Lung (tissue), 12 donors: ENCODE measurements around the gene GSTO2. TPM values are rescaled to one million over a fixed set of nuclear protein-coding genes. Genes with fewer than 3 reads are reported as not detected.

Source experiments
- ATAC-seq: fragments of 200-7000 bp; cut with Tn5 transposase; one replicate; pipeline ENCODE4 v1.9.1; 2020; ENCODE audit warnings: moderate number of reproducible peaks; ENCODE audit not compliant: insufficient read depth, low FRiP score
- DNase-seq, 3 donors: peaks; one replicate each; pipeline ENCODE4 v3.0.0-alpha.2; 2013 to 2017
- H3K27ac ChIP-seq, 2 donors: one replicate each; pipeline ENCODE4 v1.5.1; 2013; ENCODE audit warnings: mild to moderate bottlenecking in 2 of 2, moderate library complexity in 2 of 2, control low read depth in 1 of 2, inconsistent platforms in 1 of 2, low read depth in 1 of 2, low read length in 1 of 2
- H3K27me3 ChIP-seq, 3 donors: one replicate each; pipeline ENCODE4 v1.5.1; 2013; ENCODE audit warnings: low read length in 2 of 3; ENCODE audit not compliant: control insufficient read depth in 3 of 3, insufficient read depth in 3 of 3
- H3K36me3 ChIP-seq, 4 donors: one replicate each; pipeline ENCODE4 v1.5.1; 2013; ENCODE audit warnings: low read length in 4 of 4, mild to moderate bottlenecking in 1 of 4, moderate library complexity in 1 of 4; ENCODE audit not compliant: control insufficient read depth in 4 of 4, insufficient read depth in 4 of 4
- H3K4me1 ChIP-seq, 5 donors: one replicate each; pipeline ENCODE4 v1.5.1; 2013; ENCODE audit warnings: low read length in 5 of 5, mild to moderate bottlenecking in 2 of 5, moderate library complexity in 1 of 5; ENCODE audit not compliant: control insufficient read depth in 5 of 5, insufficient read depth in 5 of 5
- H3K4me3 ChIP-seq: one replicate; pipeline ENCODE4 v1.5.1; 2013; ENCODE audit warnings: mild to moderate bottlenecking, control low read depth, moderate library complexity
- H3K9ac ChIP-seq, 2 donors: one replicate each; pipeline ENCODE4 v1.5.1; 2013; ENCODE audit warnings: low read length in 2 of 2, control low read depth in 1 of 2; ENCODE audit not compliant: insufficient read depth in 1 of 2
- H3K9me3 ChIP-seq, 4 donors: one replicate each; pipeline ENCODE4 v1.5.1; 2013; ENCODE audit warnings: low read length in 3 of 4, mild to moderate bottlenecking in 1 of 4, moderate library complexity in 1 of 4; ENCODE audit not compliant: control insufficient read depth in 4 of 4, insufficient read depth in 3 of 4
- WGBS, 2 donors: extraction: QIAGEN DNeasy Blood & Tissue Kit; methylation state at CpG; one replicate each; pipeline ENCODE4 v1.1.7; 2013; 5-methylcytosine and 5-hydroxymethylcytosine counted together
- polyA plus RNA-seq, 2 donors: library from polyadenylated mRNA; stranded (reverse); fragments of 200-250 nt; gene quantifications; one replicate each; pipeline ENCODE4 v1.2.1, GENCODE V29; 2013
- total RNA-seq, 2 donors: library from RNA; depleted of rRNA in 1 of 2; stranded (reverse); fragments of >200 nt in 1 of 2; gene quantifications; one replicate each; pipeline ENCODE4 v1.2.1, GENCODE V29; 2014 to 2021
- TF ChIP-seq, protein P1 (sequence below): IDR thresholded peaks from 2 replicates; pipeline ENCODE4 v1.5.1; 2012; ENCODE audit warnings: mild to moderate bottlenecking; ENCODE audit errors: control extremely low read depth, extremely low read depth
- donor health status: control.
- donor health status: control.
- donor health status: Bipolar disorder and iron deficiency.
- donor health status: healthy.
- donor health status: DM: yes; HTN: yes; CAD: no.

The GSTO2 gene
- total and polyA plus RNA-seq, 4 donors = 6.6 to 25.9 (median 12.1) TPM

DNA sequence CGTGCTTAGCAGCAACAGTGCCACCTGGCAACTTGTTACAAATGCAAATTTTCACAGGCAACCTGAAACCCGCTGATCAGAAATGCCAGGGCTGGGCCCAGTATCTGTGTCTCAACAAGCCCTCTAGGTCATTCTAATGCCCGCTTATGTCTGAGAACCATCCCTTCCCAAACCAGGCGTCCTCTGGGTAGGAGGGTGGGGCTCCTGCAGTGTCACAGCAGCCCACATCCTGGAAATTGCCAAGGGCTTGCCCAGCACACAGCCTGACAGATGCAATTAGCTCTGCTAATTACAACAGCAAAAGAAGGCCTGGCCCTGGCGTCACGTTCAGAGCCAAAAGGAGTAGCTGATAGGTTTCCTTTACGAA lies 53.4 kb downstream of the GSTO2 start:
- peaks cover 16 to 77% (median 38%) of the 10 kb centered on the region in 5 donors for H3K4me1 ChIP-seq
- DNase-seq = no peak
- peaks cover 0 to 7% (median 0%) of the 10 kb centered on the region in 4 donors for H3K36me3 ChIP-seq
- 15 to 39% methylated on average over 7 of the region's 7 CpGs for WGBS, 2 donors
- no peaks in the 10 kb centered on the region for H3K9me3 ChIP-seq
- ATAC-seq = no peak
- H3K4me3 ChIP-seq = no peak overlapping the region
- peak overlapping the region; percentile 39 to 76 for H3K27ac ChIP-seq
- H3K9ac ChIP-seq = no peak overlapping the region
- H3K27me3 ChIP-seq = no peaks in the 10 kb centered on the region
- TF ChIP-seq, protein P1, sequence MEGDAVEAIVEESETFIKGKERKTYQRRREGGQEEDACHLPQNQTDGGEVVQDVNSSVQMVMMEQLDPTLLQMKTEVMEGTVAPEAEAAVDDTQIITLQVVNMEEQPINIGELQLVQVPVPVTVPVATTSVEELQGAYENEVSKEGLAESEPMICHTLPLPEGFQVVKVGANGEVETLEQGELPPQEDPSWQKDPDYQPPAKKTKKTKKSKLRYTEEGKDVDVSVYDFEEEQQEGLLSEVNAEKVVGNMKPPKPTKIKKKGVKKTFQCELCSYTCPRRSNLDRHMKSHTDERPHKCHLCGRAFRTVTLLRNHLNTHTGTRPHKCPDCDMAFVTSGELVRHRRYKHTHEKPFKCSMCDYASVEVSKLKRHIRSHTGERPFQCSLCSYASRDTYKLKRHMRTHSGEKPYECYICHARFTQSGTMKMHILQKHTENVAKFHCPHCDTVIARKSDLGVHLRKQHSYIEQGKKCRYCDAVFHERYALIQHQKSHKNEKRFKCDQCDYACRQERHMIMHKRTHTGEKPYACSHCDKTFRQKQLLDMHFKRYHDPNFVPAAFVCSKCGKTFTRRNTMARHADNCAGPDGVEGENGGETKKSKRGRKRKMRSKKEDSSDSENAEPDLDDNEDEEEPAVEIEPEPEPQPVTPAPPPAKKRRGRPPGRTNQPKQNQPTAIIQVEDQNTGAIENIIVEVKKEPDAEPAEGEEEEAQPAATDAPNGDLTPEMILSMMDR = no peak

DNA sequence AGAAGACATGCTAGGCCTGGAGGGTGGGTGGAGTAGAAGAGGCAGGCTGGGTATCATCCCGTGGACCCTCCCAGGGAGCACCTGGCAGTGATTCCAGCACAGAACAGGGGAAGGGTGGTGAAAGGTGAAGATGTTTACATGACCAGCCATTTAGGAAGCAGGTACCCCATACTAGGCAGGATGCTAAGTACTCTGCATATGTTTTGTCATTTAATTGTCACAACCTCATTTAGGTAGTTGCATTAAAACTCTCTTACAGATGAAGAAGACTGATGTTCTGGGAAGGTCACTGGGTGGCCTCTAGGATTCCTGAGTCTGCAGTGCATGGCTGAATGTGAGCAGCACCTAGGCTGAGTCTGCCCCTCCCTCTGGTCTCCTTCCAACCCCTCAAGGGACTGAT lies 54.1 kb downstream of the GSTO2 start:
- Histone ChIP-seq H3K9ac (no peak overlapping the region), H3K4me1 (peaks cover 22 to 78% (median 45%) of the 10 kb centered on the region in 5 donors), H3K4me3 (no peak overlapping the region), H3K36me3 (peaks cover 0 to 7% (median 0%) of the 10 kb centered on the region in 4 donors), H3K27me3 (no peaks in the 10 kb centered on the region), H3K9me3 (no peaks in the 10 kb centered on the region), H3K27ac (peak overlapping the region; percentile 33 to 39)
- TF ChIP-seq, protein P1 = no peak
- DNase-seq (no peak), ATAC-seq (no peak)
- WGBS, 2 donors = 61 to 88% methylated on average over 1 of the region's 1 CpG

DNA sequence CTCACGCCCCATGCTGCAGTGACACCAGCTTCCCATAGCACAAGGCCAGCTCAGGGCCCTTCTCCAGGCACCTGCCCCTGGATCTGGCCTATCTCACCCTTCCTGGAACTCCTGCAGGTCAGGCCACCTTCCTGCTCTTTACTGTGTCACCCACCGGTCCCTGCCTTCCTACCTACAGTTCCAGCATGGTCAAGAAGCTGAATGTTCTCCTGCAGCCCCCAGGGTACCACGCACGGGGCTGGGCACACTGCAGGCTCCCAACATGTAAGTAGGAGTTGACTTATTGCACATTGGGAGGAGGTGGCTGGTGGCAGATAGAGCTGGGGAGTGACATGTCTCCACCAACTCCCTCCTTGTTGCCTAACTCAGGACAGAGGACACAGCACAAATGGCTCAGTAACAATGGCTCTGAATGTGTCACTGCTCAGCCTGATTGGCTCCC lies 54.8 kb downstream of the GSTO2 start:
- Histone ChIP-seq H3K4me1 (peaks cover 28 to 81% (median 52%) of the 10 kb centered on the region in 5 donors), H3K9me3 (no peaks in the 10 kb centered on the region), H3K27ac (peak overlapping the region; percentile 33 to 39), H3K4me3 (no peak overlapping the region), H3K9ac (no peak overlapping the region), H3K27me3 (no peaks in the 10 kb centered on the region), H3K36me3 (peaks cover 0 to 7% (median 0%) of the 10 kb centered on the region in 4 donors)
- DNase-seq (no peak), ATAC-seq (no peak)
- 55 to 82% methylated on average over 4 of the region's 4 CpGs for WGBS, 2 donors
- TF ChIP-seq, protein P1 = no peak

DNA sequence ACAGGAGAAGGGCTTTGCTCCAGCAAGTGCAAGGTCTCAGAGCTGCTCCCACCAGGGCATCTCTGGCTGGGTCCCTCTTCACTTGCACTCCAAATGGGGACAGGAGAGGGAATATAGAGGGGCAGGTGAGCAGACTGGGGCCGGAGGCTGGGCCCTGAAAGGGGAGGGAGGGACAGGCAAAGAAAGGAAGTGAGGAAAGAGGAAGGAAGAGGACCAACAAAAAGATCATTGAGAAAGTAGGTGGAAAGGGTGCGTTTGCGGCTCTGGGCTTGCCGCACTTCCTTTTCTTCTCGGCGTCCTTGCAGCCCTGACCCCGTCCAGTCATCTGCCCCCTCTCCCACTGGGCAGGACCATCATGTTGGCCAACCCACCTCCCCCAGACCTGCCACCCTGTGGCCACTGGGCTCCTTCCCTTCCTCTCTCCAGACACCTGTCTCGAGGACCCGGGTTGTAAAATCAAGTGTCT lies 55.3 kb downstream of the GSTO2 start:
- Histone ChIP-seq H3K9me3 (no peaks in the 10 kb centered on the region), H3K36me3 (peaks cover 0 to 7% (median 0%) of the 10 kb centered on the region in 4 donors), H3K4me1 (peaks cover 32 to 78% (median 52%) of the 10 kb centered on the region in 5 donors), H3K4me3 (no peak overlapping the region), H3K27me3 (no peaks in the 10 kb centered on the region), H3K9ac (no peak overlapping the region), H3K27ac (peak overlapping the region in 1 of 2 donors; percentile 33)
- DNase-seq = no peak
- 26 to 51% methylated on average over 8 to 9 of the region's 9 CpGs for WGBS, 2 donors
- ATAC-seq = peak; percentile 7
- TF ChIP-seq, protein P1 = no peak
